Liver (tissue), 3 donors: ENCODE data around the gene BICDL2.

Experiments used
- EGR1 ChIP-seq, 2 donors: IDR thresholded peaks; 2 replicates each; pipeline ENCODE4 v1.6.1; 2016 to 2018; ENCODE audit warnings: antibody characterized with exemption in 2 of 2, low read depth in 2 of 2
- FOXA1 ChIP-seq: IDR thresholded peaks from 2 replicates; pipeline ENCODE4 v1.6.1; 2016; ENCODE audit warnings: antibody characterized with exemption
- GABPA ChIP-seq, 2 donors: IDR thresholded peaks in 1 of 2; conservative IDR thresholded peaks in 1 of 2; 2 replicates each; pipeline ENCODE4 v1.6.1; 2016; ENCODE audit warnings: antibody characterized with exemption in 2 of 2, mild to moderate bottlenecking in 1 of 2, moderate library complexity in 1 of 2
- JUND ChIP-seq, 2 donors: IDR thresholded peaks; 2 replicates each; pipeline ENCODE4 v1.6.1; 2016; ENCODE audit warnings: antibody characterized with exemption in 2 of 2
- RAD21 ChIP-seq, 2 donors: IDR thresholded peaks; 2 replicates each; pipeline ENCODE4 v1.6.1; 2016; ENCODE audit warnings: antibody characterized with exemption in 2 of 2, mild to moderate bottlenecking in 2 of 2
- SP1 ChIP-seq: IDR thresholded peaks from 2 replicates; pipeline ENCODE4 v1.6.1; 2018; ENCODE audit warnings: antibody characterized with exemption, mild to moderate bottlenecking
- TAF1 ChIP-seq: conservative IDR thresholded peaks from 2 replicates; pipeline ENCODE4 v1.6.1; 2016; ENCODE audit warnings: antibody characterized with exemption, mild to moderate bottlenecking
- YY1 ChIP-seq: IDR thresholded peaks from 2 replicates; pipeline ENCODE4 v1.6.1; 2016; ENCODE audit warnings: antibody characterized with exemption, mild to moderate bottlenecking
- TF ChIP-seq, protein P1 (sequence below): fragments of 150-350 bp; IDR thresholded peaks from 2 replicates; pipeline ENCODE4 v1.5.1; 2017; ENCODE audit warnings: improper control_type of control experiment, low read depth, low read length; ENCODE audit not compliant: missing input control
- TF ChIP-seq, protein P2 (sequence below): IDR thresholded peaks from 2 replicates; pipeline ENCODE4 v1.6.1; 2016; ENCODE audit warnings: antibody characterized with exemption
- TF ChIP-seq, protein P3 (sequence below): IDR thresholded peaks from 2 replicates; pipeline ENCODE4 v1.6.1; 2016; ENCODE audit warnings: antibody characterized with exemption
- TF ChIP-seq, protein P4 (sequence below): IDR thresholded peaks from 2 replicates; pipeline ENCODE4 v1.6.1; 2016; ENCODE audit warnings: antibody characterized with exemption, mild to moderate bottlenecking
- donor health status: healthy.
- donor health status: healthy.

DNA sequence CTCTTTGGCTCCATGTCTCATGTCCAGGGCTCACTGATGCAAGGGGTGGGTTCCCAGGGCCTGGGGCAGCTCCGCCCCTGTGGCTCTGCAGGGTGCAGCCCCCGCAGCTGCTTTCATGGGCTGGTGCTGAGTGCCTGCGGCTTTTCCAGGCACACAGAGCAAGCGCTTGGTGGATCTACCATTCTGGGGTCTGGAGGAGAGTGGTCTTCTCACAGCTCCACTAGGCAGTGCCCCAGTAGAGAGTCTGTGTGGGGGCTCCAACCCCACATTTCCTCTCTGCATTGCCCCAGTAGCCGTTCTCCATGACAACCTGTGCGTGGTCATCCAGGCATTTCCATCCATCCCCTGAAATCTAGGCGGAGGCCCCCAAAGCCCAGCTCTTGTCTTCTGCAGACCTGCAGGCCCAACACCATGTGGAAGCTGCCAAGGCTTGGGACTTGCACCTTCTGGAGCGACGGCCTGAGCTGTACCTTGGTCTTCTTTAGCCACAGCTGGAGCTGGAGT is 33.9 kb upstream of the BICDL2 start:
- TF ChIP-seq, protein P1, sequence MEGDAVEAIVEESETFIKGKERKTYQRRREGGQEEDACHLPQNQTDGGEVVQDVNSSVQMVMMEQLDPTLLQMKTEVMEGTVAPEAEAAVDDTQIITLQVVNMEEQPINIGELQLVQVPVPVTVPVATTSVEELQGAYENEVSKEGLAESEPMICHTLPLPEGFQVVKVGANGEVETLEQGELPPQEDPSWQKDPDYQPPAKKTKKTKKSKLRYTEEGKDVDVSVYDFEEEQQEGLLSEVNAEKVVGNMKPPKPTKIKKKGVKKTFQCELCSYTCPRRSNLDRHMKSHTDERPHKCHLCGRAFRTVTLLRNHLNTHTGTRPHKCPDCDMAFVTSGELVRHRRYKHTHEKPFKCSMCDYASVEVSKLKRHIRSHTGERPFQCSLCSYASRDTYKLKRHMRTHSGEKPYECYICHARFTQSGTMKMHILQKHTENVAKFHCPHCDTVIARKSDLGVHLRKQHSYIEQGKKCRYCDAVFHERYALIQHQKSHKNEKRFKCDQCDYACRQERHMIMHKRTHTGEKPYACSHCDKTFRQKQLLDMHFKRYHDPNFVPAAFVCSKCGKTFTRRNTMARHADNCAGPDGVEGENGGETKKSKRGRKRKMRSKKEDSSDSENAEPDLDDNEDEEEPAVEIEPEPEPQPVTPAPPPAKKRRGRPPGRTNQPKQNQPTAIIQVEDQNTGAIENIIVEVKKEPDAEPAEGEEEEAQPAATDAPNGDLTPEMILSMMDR, result no peak
- TF ChIP-seq, protein P2, sequence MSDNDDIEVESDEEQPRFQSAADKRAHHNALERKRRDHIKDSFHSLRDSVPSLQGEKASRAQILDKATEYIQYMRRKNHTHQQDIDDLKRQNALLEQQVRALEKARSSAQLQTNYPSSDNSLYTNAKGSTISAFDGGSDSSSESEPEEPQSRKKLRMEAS, result no peak
- TF ChIP-seq TAF1, result no peak
- no peak for TF ChIP-seq GABPA (IDR thresholded peaks at IDR 0.05 in 1 of 2, conservative IDR thresholded peaks at IDR 0.05 in 1 of 2)
- TF ChIP-seq, protein P3, sequence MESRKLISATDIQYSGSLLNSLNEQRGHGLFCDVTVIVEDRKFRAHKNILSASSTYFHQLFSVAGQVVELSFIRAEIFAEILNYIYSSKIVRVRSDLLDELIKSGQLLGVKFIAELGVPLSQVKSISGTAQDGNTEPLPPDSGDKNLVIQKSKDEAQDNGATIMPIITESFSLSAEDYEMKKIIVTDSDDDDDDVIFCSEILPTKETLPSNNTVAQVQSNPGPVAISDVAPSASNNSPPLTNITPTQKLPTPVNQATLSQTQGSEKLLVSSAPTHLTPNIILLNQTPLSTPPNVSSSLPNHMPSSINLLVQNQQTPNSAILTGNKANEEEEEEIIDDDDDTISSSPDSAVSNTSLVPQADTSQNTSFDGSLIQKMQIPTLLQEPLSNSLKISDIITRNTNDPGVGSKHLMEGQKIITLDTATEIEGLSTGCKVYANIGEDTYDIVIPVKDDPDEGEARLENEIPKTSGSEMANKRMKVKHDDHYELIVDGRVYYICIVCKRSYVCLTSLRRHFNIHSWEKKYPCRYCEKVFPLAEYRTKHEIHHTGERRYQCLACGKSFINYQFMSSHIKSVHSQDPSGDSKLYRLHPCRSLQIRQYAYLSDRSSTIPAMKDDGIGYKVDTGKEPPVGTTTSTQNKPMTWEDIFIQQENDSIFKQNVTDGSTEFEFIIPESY, result no peak
- TF ChIP-seq, protein P4, sequence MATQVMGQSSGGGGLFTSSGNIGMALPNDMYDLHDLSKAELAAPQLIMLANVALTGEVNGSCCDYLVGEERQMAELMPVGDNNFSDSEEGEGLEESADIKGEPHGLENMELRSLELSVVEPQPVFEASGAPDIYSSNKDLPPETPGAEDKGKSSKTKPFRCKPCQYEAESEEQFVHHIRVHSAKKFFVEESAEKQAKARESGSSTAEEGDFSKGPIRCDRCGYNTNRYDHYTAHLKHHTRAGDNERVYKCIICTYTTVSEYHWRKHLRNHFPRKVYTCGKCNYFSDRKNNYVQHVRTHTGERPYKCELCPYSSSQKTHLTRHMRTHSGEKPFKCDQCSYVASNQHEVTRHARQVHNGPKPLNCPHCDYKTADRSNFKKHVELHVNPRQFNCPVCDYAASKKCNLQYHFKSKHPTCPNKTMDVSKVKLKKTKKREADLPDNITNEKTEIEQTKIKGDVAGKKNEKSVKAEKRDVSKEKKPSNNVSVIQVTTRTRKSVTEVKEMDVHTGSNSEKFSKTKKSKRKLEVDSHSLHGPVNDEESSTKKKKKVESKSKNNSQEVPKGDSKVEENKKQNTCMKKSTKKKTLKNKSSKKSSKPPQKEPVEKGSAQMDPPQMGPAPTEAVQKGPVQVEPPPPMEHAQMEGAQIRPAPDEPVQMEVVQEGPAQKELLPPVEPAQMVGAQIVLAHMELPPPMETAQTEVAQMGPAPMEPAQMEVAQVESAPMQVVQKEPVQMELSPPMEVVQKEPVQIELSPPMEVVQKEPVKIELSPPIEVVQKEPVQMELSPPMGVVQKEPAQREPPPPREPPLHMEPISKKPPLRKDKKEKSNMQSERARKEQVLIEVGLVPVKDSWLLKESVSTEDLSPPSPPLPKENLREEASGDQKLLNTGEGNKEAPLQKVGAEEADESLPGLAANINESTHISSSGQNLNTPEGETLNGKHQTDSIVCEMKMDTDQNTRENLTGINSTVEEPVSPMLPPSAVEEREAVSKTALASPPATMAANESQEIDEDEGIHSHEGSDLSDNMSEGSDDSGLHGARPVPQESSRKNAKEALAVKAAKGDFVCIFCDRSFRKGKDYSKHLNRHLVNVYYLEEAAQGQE, result no peak
- no peak for TF ChIP-seq JUND (IDR thresholded peaks at IDR 0.05)
- no peak for TF ChIP-seq RAD21 (IDR thresholded peaks at IDR 0.05)
- TF ChIP-seq FOXA1, result no peak
- TF ChIP-seq YY1, result no peak
- no peak for TF ChIP-seq EGR1 (IDR thresholded peaks at IDR 0.05; ENCODE audit: low read depth in 2 of 2)
- TF ChIP-seq SP1, result no peak
